Neutrophil (primary cell): Measurements from ENCODE around the gene TAF5L.
"Not testable (repeated sequence)": the region's sequence is repeated elsewhere in the genome, so short reads cannot be mapped to it uniquely, and the experiment has no call there.

Experiments
- H3K27ac ChIP-seq: fragments of 200-600 bp; sonication (generic); 2 replicates; pipeline ENCODE4 v1.5.1; 2016; ENCODE audit warnings: mild to moderate bottlenecking, moderate library complexity
- H3K27me3 ChIP-seq: fragments of 200-600 bp; sonication (generic); 2 replicates; pipeline ENCODE4 v1.6.0; 2016; ENCODE audit warnings: mild to moderate bottlenecking
- H3K36me3 ChIP-seq: fragments of 200-600 bp; sonication (generic); 2 replicates; pipeline ENCODE4 v1.5.1; 2017
- H3K4me1 ChIP-seq, 2 experiments: fragments of 200-600 bp in 1 of 2; sonication (generic) in 1 of 2; 1 replicate in 1 of 2; 2 replicates in 1 of 2; pipeline versions ENCODE4 v1.5.1 to v1.6.1; 2013 to 2016; ENCODE audit warnings: low read depth in 1 of 2, low read length in 1 of 2, mild to moderate bottlenecking in 1 of 2, moderate library complexity in 1 of 2; ENCODE audit not compliant: control insufficient read depth in 1 of 2, insufficient read depth in 1 of 2
- H3K4me3 ChIP-seq, 2 experiments: fragments of 200-600 bp in 1 of 2; sonication (generic) in 1 of 2; 1 replicate in 1 of 2; 2 replicates in 1 of 2; pipeline ENCODE4 v1.5.1; 2013 to 2016; ENCODE audit warnings: low read depth in 1 of 2, low read length in 1 of 2, mild to moderate bottlenecking in 1 of 2, moderate library complexity in 1 of 2
- H3K9me3 ChIP-seq: fragments of 200-600 bp; sonication (generic); 2 replicates; pipeline ENCODE4 v1.5.1; 2016
- TF ChIP-seq, protein P1 (sequence below): fragments of 200-600 bp; sonication (generic); IDR thresholded peaks from 2 replicates; pipeline ENCODE4 v1.5.1; 2016; ENCODE audit warnings: antibody characterized with exemption

TAF5L gene

DNA sequence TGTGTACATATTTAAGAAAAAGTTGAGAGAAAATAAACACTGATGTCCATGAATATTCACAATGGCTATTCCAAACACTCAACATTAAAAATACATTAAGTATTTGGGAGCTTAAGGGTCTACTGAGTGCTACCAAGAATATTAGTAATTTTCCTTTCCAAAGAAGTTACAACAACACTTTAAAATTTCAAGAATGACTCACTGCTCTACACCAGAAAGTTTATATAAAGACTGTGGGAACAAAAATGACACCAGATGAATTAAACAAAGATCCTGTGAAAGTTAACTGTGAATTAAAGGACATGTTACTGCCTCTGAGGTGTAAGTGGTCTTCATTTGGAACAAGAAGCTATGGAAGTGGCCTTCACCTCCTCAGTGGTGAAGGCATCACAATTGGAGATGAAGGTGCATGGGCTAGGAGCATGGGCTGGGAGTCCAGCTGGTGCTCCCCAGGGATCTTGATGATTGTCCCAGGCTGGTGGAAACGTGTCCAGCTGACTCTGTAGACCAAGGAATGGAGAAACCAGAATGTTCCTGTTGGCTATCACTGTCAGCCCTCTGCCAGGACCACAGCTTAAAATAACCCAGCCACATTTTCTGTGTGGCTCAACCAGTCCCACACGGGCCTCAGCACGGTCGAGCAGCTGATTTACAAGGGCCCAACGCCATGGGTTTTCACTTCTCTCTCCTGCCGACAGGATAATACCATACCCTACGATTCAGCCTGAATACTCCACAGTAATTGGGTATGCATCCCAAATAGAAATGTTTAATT, 28.8 kb downstream of the TAF5L start:
- H3K36me3 ChIP-seq, result peaks cover 61% of the 10 kb centered on the region
- no peak overlapping the region for H3K27ac ChIP-seq
- no peaks in the 10 kb centered on the region for H3K9me3 ChIP-seq
- TF ChIP-seq, protein P1, sequence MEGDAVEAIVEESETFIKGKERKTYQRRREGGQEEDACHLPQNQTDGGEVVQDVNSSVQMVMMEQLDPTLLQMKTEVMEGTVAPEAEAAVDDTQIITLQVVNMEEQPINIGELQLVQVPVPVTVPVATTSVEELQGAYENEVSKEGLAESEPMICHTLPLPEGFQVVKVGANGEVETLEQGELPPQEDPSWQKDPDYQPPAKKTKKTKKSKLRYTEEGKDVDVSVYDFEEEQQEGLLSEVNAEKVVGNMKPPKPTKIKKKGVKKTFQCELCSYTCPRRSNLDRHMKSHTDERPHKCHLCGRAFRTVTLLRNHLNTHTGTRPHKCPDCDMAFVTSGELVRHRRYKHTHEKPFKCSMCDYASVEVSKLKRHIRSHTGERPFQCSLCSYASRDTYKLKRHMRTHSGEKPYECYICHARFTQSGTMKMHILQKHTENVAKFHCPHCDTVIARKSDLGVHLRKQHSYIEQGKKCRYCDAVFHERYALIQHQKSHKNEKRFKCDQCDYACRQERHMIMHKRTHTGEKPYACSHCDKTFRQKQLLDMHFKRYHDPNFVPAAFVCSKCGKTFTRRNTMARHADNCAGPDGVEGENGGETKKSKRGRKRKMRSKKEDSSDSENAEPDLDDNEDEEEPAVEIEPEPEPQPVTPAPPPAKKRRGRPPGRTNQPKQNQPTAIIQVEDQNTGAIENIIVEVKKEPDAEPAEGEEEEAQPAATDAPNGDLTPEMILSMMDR, result no peak
- no peak overlapping the region for H3K4me3 ChIP-seq
- H3K4me1 ChIP-seq, result no peaks in the 10 kb centered on the region
- H3K27me3 ChIP-seq, result no peaks in the 10 kb centered on the region

DNA sequence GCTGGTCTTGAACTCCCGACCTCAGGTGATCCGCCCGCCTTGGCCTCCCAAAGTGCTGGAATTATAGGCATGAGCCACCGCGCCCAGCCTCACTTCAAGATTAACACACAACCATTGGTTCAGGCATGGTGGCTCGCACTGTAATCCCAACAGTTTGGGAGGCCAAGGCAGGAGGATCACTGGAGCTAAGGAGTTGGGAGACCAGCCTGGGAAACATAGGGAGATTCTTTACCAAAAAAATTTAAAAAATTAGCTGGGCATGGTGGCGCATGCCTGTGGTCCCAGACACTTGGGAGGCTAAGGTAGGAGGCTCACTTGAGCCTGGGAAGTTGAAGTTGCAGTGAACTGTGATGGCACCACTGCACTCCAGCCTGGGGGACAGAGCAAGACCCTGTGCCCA, 30.0 kb downstream of the TAF5L start:
- H3K4me1 ChIP-seq, H3K4me3 ChIP-seq, H3K27ac ChIP-seq, H3K9me3 ChIP-seq, H3K27me3 ChIP-seq: not testable (repeated sequence)
- peaks cover 53% of the 10 kb centered on the region for H3K36me3 ChIP-seq

DNA sequence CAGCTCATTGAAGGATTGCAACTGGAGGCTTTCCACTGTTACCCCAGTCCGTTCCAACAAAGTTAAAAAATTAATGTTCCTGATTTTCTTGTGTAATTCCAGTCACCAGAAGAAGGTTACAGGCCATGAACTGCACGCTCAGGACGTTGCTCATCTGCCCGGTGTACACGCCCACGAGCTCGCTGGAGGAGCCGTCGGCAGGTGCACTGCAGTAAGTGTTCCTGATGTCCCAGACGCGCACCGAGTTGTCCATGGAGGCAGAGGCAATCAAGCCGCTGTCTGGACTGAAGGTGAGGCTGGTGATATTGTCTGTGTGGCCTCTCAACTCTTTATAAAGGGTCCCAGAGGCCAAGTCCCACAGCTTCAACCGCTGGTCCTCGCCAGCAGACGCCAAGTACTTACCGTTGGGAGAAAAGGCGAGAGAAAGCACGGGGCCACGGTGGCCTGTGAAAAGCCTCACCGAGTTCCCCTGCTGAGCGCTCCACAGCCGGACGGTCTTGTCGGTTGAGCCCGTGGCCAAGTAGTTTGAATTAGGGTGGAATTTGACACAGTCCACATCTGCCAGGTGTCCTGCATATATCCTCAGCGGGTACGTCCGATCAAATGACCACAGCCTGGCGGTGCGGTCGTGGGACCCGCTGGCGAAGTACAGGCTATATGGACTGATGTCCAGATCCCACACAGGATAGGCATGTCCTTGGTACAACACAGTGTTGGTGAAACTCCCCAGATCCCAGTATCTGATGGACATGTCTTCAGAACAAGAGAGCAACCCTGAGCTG, 31.5 kb downstream of the TAF5L start:
- H3K36me3 ChIP-seq, result peaks cover 43% of the 10 kb centered on the region
- H3K4me1 ChIP-seq, result no peaks in the 10 kb centered on the region
- no peak overlapping the region for H3K4me3 ChIP-seq
- H3K27ac ChIP-seq, result no peak overlapping the region
- TF ChIP-seq, protein P1, result no peak
- H3K9me3 ChIP-seq, result no peaks in the 10 kb centered on the region
- H3K27me3 ChIP-seq, result no peaks in the 10 kb centered on the region

- no peaks in the 10 kb centered on the region for H3K4me1 ChIP-seq
- no peaks in the 10 kb centered on the region for H3K9me3 ChIP-seq
- H3K27me3 ChIP-seq, result no peaks in the 10 kb centered on the region
- TF ChIP-seq, protein P1, result no peak
- no peak overlapping the region for H3K27ac ChIP-seq
- peaks cover 39% of the 10 kb centered on the region for H3K36me3 ChIP-seq
- H3K4me3 ChIP-seq, result no peak overlapping the region
Measured at GRCh38 chr1:229593800-229594199, 32.1 kb downstream of the TAF5L start.

- Histone ChIP-seq H3K4me1 (peaks cover 4 to 7% of the 10 kb centered on the region in 2 experiments), H3K27me3 (no peaks in the 10 kb centered on the region), H3K4me3 (no peak overlapping the region), H3K9me3 (no peaks in the 10 kb centered on the region), H3K27ac (no peak overlapping the region), H3K36me3 (peaks cover 27% of the 10 kb centered on the region)
- TF ChIP-seq, protein P1, result no peak
Measured at GRCh38 chr1:229590119-229590518, 35.8 kb downstream of the TAF5L start.

- TF ChIP-seq, protein P1, result no peak
- Histone ChIP-seq H3K4me3 (no peak overlapping the region), H3K36me3 (no peaks in the 10 kb centered on the region), H3K27ac (no peak overlapping the region), H3K4me1 (peaks cover 15 to 19% of the 10 kb centered on the region in 2 experiments), H3K9me3 (no peaks in the 10 kb centered on the region), H3K27me3 (no peaks in the 10 kb centered on the region)
Measured at GRCh38 chr1:229585338-229585737, 40.6 kb downstream of the TAF5L start.
